ENCODE data around the gene EXOC6B.

DNA sequence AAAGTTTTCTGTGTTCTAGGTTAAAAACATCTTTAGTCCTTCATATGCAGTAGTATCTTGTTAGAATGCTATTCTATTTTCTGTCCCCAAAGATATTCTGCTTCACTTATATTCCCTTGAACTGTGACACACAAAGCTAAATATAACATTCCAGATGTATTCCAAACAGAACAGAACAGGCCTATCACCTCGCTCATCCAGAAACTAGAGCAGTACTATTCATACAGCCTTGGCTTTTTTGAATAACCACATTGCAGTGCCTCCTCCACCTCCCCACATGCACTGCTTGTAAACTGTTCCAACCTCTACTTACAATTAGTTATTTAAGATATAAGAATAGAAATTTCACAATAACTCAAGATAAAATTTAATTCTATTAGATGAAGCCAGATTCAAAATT, 196.8 kb downstream of the EXOC6B start:
- no peak for TF ChIP-seq TEAD4 (CRISPR knock-in tag; IDR thresholded peaks at IDR 0.05)
- no peak for TF ChIP-seq CTCF (IDR thresholded peaks at IDR 0.05)
- TF ChIP-seq CREM (CRISPR knock-in tag; IDR thresholded peaks at IDR 0.05): no peak
- TF ChIP-seq NFYB (CRISPR knock-in tag; conservative IDR thresholded peaks at IDR 0.05; ENCODE audit: low read depth): no peak
- TF ChIP-seq SP1 (CRISPR knock-in tag; conservative IDR thresholded peaks at IDR 0.05): no peak
- TF ChIP-seq, protein P1, sequence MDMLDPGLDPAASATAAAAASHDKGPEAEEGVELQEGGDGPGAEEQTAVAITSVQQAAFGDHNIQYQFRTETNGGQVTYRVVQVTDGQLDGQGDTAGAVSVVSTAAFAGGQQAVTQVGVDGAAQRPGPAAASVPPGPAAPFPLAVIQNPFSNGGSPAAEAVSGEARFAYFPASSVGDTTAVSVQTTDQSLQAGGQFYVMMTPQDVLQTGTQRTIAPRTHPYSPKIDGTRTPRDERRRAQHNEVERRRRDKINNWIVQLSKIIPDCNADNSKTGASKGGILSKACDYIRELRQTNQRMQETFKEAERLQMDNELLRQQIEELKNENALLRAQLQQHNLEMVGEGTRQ (CRISPR knock-in tag; IDR thresholded peaks at IDR 0.05): no peak
- TF ChIP-seq CREB1 (CRISPR knock-in tag; IDR thresholded peaks at IDR 0.05): no peak
- TF ChIP-seq, protein P2, sequence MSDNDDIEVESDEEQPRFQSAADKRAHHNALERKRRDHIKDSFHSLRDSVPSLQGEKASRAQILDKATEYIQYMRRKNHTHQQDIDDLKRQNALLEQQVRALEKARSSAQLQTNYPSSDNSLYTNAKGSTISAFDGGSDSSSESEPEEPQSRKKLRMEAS (CRISPR knock-in tag; IDR thresholded peaks at IDR 0.05): no peak
- TF ChIP-seq ZNF317 (CRISPR knock-in tag; IDR thresholded peaks at IDR 0.05; ENCODE audit: borderline replicate concordance, low read depth): no peak
- TF ChIP-seq, protein P3, sequence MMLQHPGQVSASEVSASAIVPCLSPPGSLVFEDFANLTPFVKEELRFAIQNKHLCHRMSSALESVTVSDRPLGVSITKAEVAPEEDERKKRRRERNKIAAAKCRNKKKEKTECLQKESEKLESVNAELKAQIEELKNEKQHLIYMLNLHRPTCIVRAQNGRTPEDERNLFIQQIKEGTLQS (CRISPR knock-in tag; conservative IDR thresholded peaks at IDR 0.05): no peak
